Gastrocnemius medialis (tissue), 4 donors: ENCODE data around the gene VRK2.
"Not testable (repeated sequence)": the region's sequence is repeated elsewhere in the genome, so short reads cannot be mapped to it uniquely, and the experiment has no call there.

Source experiments
- CTCF ChIP-seq, 5 experiments: fragments of 450-650 bp in 3 of 5; fragments of 200-600 bp in 2 of 5; sonication (generic) in 2 of 5; IDR thresholded peaks in 4 of 5; conservative IDR thresholded peaks in 1 of 5; 1 replicate in 4 of 5; 2 replicates in 1 of 5; pipeline ENCODE4 v1.5.1; 2016 to 2019; ENCODE audit warnings: antibody characterized with exemption in 5 of 5, mild to moderate bottlenecking in 3 of 5, moderate library complexity in 3 of 5
- POLR2A ChIP-seq, 2 donors: fragments of 450-650 bp; IDR thresholded peaks; one replicate each; pipeline ENCODE4 v1.6.1; 2017; ENCODE audit warnings: antibody characterized with exemption in 2 of 2, mild to moderate bottlenecking in 2 of 2, moderate library complexity in 2 of 2

- TF ChIP-seq CTCF (IDR thresholded peaks at IDR 0.05 in 4 of 5, conservative IDR thresholded peaks at IDR 0.05 in 1 of 5); POLR2A (IDR thresholded peaks at IDR 0.05): not testable (repeated sequence)
These were observed 67.0 kb downstream of the VRK2 start for GRCh38 chr2:58113563-58113962.
